ENCODE data around the gene CSNK1A1. TPM values are rescaled to one million over a fixed set of nuclear protein-coding genes. Genes with fewer than 3 reads are reported as not detected.
A peak's percentile ranks its signal among the peaks of the same experiment; 100 is the strongest.

Gene CSNK1A1
- total RNA-seq, 4 donors from 2014 or later, result 146 to 200 (median 166) TPM

DNA sequence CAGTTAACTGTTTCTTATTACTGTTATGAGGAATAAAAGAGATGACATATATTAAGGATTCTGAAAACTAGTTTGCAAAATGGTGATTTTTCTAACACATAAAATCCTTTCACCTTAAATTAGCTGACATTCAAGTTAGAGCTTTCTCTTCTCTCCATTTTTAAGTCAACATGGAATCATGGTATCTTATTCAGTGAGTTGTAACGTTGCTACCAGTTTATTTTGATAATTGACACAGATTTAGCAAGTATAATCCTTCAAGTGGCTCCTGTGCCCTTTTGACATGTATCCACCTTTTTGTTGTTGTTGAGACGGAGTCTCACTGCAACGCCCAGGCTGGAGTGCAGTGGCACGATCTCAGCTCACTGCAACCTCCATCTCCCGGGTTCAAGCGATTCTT, 58.5 kb downstream of the CSNK1A1 start:
- TF ChIP-seq POLR2A (IDR thresholded peaks at IDR 0.05), result no peak
- TF ChIP-seq, protein P1, sequence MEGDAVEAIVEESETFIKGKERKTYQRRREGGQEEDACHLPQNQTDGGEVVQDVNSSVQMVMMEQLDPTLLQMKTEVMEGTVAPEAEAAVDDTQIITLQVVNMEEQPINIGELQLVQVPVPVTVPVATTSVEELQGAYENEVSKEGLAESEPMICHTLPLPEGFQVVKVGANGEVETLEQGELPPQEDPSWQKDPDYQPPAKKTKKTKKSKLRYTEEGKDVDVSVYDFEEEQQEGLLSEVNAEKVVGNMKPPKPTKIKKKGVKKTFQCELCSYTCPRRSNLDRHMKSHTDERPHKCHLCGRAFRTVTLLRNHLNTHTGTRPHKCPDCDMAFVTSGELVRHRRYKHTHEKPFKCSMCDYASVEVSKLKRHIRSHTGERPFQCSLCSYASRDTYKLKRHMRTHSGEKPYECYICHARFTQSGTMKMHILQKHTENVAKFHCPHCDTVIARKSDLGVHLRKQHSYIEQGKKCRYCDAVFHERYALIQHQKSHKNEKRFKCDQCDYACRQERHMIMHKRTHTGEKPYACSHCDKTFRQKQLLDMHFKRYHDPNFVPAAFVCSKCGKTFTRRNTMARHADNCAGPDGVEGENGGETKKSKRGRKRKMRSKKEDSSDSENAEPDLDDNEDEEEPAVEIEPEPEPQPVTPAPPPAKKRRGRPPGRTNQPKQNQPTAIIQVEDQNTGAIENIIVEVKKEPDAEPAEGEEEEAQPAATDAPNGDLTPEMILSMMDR (IDR thresholded peaks at IDR 0.05), result no peak
- no peak for TF ChIP-seq EP300 (IDR thresholded peaks at IDR 0.05)
- H3K27me3 ChIP-seq, result no peaks in the 10 kb centered on the region
- H3K9me3 ChIP-seq, result no peaks in the 10 kb centered on the region
- peaks cover 0 to 24% (median 0%) of the 10 kb centered on the region in 3 donors for H3K36me3 ChIP-seq
- no peak for DNase-seq (ENCODE audit: low spot score in 2 of 2)
- WGBS, 2 donors, result 91 to 92% methylated on average over 6 of the region's 6 CpGs
- H3K4me1 ChIP-seq, result peaks cover 0 to 50% (median 24%) of the 10 kb centered on the region in 4 donors
- peak overlapping the region in 1 of 4 donors; percentile 4 for H3K27ac ChIP-seq
- no peak overlapping the region for H3K4me3 ChIP-seq

DNA sequence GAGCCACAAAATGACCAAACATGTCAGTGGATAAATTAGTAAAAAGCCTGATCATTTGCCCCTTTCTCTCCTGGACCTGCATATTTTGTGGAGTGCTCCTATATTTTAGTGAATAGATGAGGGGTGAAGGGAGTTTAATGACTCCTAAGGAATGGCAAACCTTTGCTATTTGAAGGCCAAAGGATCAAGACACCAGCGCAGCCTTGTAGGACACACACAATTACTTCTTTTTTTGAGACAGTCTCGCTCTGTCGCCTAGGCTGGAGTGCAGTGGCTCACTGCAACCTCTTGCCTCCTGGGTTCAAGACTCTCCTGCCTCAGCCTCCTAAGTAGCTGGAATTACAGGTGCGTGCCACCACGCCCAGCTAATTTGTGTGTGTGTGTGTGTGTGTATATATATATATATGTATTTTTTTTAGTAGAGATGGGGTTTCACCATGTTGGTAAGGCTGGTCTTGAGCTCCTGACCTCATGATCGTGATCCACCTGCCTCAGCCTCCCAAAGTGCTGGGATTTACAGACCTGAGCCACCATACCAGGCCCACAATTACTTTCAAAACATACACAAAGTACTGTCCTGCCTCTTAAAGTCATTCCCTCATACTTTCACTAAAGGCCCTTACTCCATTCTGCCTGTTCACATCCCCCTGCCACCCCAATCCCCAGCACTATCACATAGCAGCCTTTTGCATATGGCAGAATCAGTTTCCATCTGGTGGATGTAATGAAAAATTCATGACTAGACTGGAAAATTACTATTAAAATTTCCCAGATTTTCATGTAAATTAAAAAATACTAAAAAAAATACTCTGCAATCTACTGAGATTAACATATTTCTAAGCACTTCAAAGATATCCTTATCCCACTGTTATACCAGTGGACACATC, 60.4 kb downstream of the CSNK1A1 start:
- peaks cover 0 to 42% (median 12%) of the 10 kb centered on the region in 4 donors for H3K4me1 ChIP-seq
- 68 to 69% methylated on average over 6 of the region's 6 CpGs for WGBS, 2 donors
- DNase-seq (ENCODE audit: low spot score in 2 of 2), result no peak

DNA sequence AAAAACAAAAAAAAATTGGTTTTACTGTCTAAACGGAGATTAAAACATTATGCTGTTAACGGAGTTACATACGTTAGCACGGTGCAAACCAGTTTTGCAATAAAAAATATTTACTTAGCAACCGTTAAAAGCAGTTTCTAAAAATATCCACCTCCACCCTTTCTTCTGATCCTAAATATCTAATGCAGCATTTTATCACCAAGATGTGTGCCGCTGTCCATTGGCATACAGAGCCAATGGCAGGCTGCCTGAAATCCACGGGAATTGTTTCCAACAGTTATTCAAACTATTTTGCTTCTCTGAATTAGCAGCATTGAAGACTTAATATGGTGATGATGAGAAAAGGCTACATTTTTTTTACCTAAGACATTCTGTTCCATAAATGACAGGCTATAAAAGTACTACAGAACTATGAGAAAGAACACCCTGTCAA, 61.6 kb downstream of the CSNK1A1 start:
- DNase-seq (ENCODE audit: low spot score in 2 of 2), result no peak
- no peaks in the 10 kb centered on the region for H3K9me3 ChIP-seq
- WGBS, 2 donors, result 11% methylated on average over 7 of the region's 7 CpGs
- peaks cover 0 to 40% (median 9%) of the 10 kb centered on the region in 4 donors for H3K4me1 ChIP-seq
- H3K27ac ChIP-seq, result peak overlapping the region in 1 of 4 donors; percentile 29
- no peak for TF ChIP-seq EP300 (IDR thresholded peaks at IDR 0.05)
- TF ChIP-seq, protein P1 (IDR thresholded peaks at IDR 0.05), result no peak
- no peak for TF ChIP-seq POLR2A (IDR thresholded peaks at IDR 0.05)
- no peak overlapping the region for H3K4me3 ChIP-seq
- H3K36me3 ChIP-seq, result peaks cover 0 to 18% (median 0%) of the 10 kb centered on the region in 3 donors
- no peaks in the 10 kb centered on the region for H3K27me3 ChIP-seq

More for the DNA sequence above, 60.4 kb downstream of the CSNK1A1 start:
- TF ChIP-seq POLR2A (IDR thresholded peaks at IDR 0.05) (no peak), EP300 (IDR thresholded peaks at IDR 0.05) (no peak)
- TF ChIP-seq, protein P1 (IDR thresholded peaks at IDR 0.05), result no peak
- Histone ChIP-seq H3K36me3 (peaks cover 0 to 24% (median 0%) of the 10 kb centered on the region in 3 donors), H3K9me3 (no peaks in the 10 kb centered on the region), H3K27ac (no peak overlapping the region), H3K27me3 (no peaks in the 10 kb centered on the region), H3K4me3 (no peak overlapping the region)

DNA sequence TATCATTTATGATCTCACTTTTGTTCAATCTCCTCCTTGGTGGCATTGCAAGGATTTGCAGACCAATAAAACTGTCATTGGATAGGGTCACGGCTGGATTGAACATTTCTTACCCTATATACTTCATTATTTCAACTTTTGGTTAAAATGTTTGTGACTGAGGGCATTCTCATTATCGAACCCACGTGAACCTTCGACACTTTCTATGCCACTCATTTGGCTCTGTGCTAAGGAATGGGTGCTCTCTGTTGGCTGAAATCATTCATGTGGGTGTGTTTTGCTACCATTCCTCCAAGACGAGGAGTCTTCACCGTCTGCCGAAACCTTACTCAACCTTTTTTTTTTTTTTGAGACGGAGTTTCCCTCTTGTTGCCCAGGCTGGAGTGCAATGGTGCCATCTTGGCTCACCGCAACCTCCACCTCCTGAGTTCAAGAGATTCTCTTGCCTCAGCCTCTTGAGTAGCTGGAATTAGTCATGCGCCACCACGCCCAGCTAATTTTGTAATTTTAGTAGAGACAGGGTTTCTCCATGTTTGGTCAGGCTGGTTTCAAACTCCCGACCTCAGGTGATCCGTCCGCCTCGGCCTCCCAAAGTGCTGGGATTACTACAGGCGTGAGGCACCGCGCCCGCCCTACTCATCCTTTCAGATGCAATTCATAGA, 62.5 kb downstream of the CSNK1A1 start:
- TF ChIP-seq POLR2A (IDR thresholded peaks at IDR 0.05), result no peak
- no peak for TF ChIP-seq EP300 (IDR thresholded peaks at IDR 0.05)
- TF ChIP-seq, protein P1 (IDR thresholded peaks at IDR 0.05), result no peak
- H3K36me3 ChIP-seq, result peaks cover 0 to 10% (median 0%) of the 10 kb centered on the region in 3 donors
- no peaks in the 10 kb centered on the region for H3K27me3 ChIP-seq
- H3K4me1 ChIP-seq, result peaks cover 0 to 40% (median 6%) of the 10 kb centered on the region in 4 donors
- no peak overlapping the region for H3K27ac ChIP-seq
- no peak overlapping the region for H3K4me3 ChIP-seq
- no peaks in the 10 kb centered on the region for H3K9me3 ChIP-seq
- no peak for DNase-seq (ENCODE audit: low spot score in 2 of 2)
- WGBS, 2 donors, result 75 to 76% methylated on average over 19 of the region's 19 CpGs
